Ascending aorta (tissue), 2 donors: ENCODE data around the gene HOXB1. TPM values are rescaled to one million over a fixed set of nuclear protein-coding genes. Genes with fewer than 3 reads are reported as not detected.

ENCODE experiments used
- DNase-seq, 2 donors: peaks; one replicate each; pipeline ENCODE4 v3.0.0-alpha.2; 2019; ENCODE audit warnings: low spot score in 2 of 2
- H3K27ac ChIP-seq, 2 donors: fragments of 200-600 bp; sonication (generic); one replicate each; pipeline ENCODE4 v1.5.1; 2016 to 2017; ENCODE audit warnings: mild to moderate bottlenecking in 1 of 2
- H3K27me3 ChIP-seq: fragments of 200-600 bp; sonication (generic); one replicate; pipeline ENCODE4 v1.5.1; 2017
- H3K36me3 ChIP-seq, 2 donors: fragments of 200-600 bp; sonication (generic); one replicate each; pipeline ENCODE4 v1.5.1; 2016
- H3K4me1 ChIP-seq, 2 donors: fragments of 200-600 bp; sonication (generic); one replicate each; pipeline ENCODE4 v1.5.1; 2016 to 2017; ENCODE audit warnings: mild to moderate bottlenecking in 1 of 2
- H3K4me3 ChIP-seq, 2 donors: fragments of 200-600 bp; sonication (generic); one replicate each; pipeline ENCODE4 v1.5.1; 2016 to 2017; ENCODE audit warnings: mild to moderate bottlenecking in 1 of 2
- H3K9me3 ChIP-seq, 2 donors: fragments of 200-600 bp; sonication (generic); one replicate each; pipeline ENCODE4 v1.5.1; 2016
- CTCF ChIP-seq, 3 experiments: fragments of 200-600 bp in 2 of 3; fragments of 450-650 bp in 1 of 3; sonication (generic) in 2 of 3; IDR thresholded peaks; one replicate each; pipeline ENCODE4 v1.5.1; 2016 to 2019; ENCODE audit warnings: antibody characterized with exemption in 3 of 3, mild to moderate bottlenecking in 1 of 3, moderate library complexity in 1 of 3
- intact Hi-C: fragments of 100-400 bp; cut with DNase I; formaldehyde crosslinking; loops from one replicate; pipeline ENCODE4 v1.15.1; 2023
- total RNA-seq: library from RNA; depleted of rRNA; stranded (reverse); fragments of >200 nt; gene quantifications from one replicate; pipeline ENCODE4 v1.1.0, GENCODE V29; 2016

HOXB1 gene
- total RNA-seq, 1 donor from 2014 or later = not detected

- Histone ChIP-seq H3K4me1 (peaks cover 4 to 47% of the 10 kb centered on the region in 2 donors), H3K4me3 (peak overlapping the region; percentile 75 to 77)
- intact Hi-C loops = loop anchor here (1.0 kb wide), 1 partner anchor 33 kb away; no protein-coding TSS in a partner anchor
Observed at GRCh38 chr17:48577330-48577945, 46.6 kb upstream of the HOXB1 start.

GRCh38 chr17:48576479-48577309 is 45.9 kb upstream of the HOXB1 start:
- intact Hi-C loops = loop anchor here (1.0 kb wide), 1 partner anchor 32 kb away; no protein-coding TSS in a partner anchor
- H3K27me3 ChIP-seq = no peaks in the 10 kb centered on the region
- H3K27ac ChIP-seq = peak overlapping the region; percentile 93 to 97
- no peak for TF ChIP-seq CTCF (IDR thresholded peaks at IDR 0.05)
- DNase-seq = peak in 1 of 2 donors; percentile 84
- peak overlapping the region; percentile 75 to 77 for H3K4me3 ChIP-seq
- H3K36me3 ChIP-seq = no peaks in the 10 kb centered on the region
- peaks cover 4 to 55% of the 10 kb centered on the region in 2 donors for H3K4me1 ChIP-seq
- H3K9me3 ChIP-seq = no peaks in the 10 kb centered on the region

More at GRCh38 chr17:48577330-48577945, 46.6 kb upstream of the HOXB1 start:
- DNase-seq = no peak
- Histone ChIP-seq H3K36me3 (no peaks in the 10 kb centered on the region), H3K27me3 (no peaks in the 10 kb centered on the region), H3K9me3 (no peaks in the 10 kb centered on the region), H3K27ac (peak overlapping the region; percentile 93 to 97)
- TF ChIP-seq CTCF (IDR thresholded peaks at IDR 0.05) = no peak

GRCh38 chr17:48575673-48576478 is 45.1 kb upstream of the HOXB1 start:
- TF ChIP-seq CTCF (IDR thresholded peaks at IDR 0.05) = no peak
- H3K9me3 ChIP-seq = no peaks in the 10 kb centered on the region
- no peak for DNase-seq
- no peaks in the 10 kb centered on the region for H3K27me3 ChIP-seq
- peaks cover 4 to 59% of the 10 kb centered on the region in 2 donors for H3K4me1 ChIP-seq
- H3K27ac ChIP-seq = peak overlapping the region; percentile 93 to 97
- intact Hi-C loops = no loop called here
- H3K4me3 ChIP-seq = peak overlapping the region; percentile 75 to 77
- H3K36me3 ChIP-seq = no peaks in the 10 kb centered on the region

GRCh38 chr17:48575066-48575582 is 44.3 kb upstream of the HOXB1 start:
- intact Hi-C loops = no loop called here
- no peaks in the 10 kb centered on the region for H3K27me3 ChIP-seq
- peak overlapping the region; percentile 93 to 97 for H3K27ac ChIP-seq
- peaks cover 4 to 65% of the 10 kb centered on the region in 2 donors for H3K4me1 ChIP-seq
- no peaks in the 10 kb centered on the region for H3K9me3 ChIP-seq
- peak overlapping the region; percentile 15 to 75 for H3K4me3 ChIP-seq
- H3K36me3 ChIP-seq = no peaks in the 10 kb centered on the region
- DNase-seq = no peak
- no peak for TF ChIP-seq CTCF (IDR thresholded peaks at IDR 0.05)

GRCh38 chr17:48574505-48575065 is 43.8 kb upstream of the HOXB1 start:
- peak overlapping the region; percentile 93 to 97 for H3K27ac ChIP-seq
- no peak for DNase-seq
- H3K36me3 ChIP-seq = no peaks in the 10 kb centered on the region
- H3K4me1 ChIP-seq = peaks cover 7 to 71% of the 10 kb centered on the region in 2 donors
- TF ChIP-seq CTCF (IDR thresholded peaks at IDR 0.05) = no peak
- peak overlapping the region; percentile 27 to 75 for H3K4me3 ChIP-seq
- H3K9me3 ChIP-seq = no peaks in the 10 kb centered on the region
- H3K27me3 ChIP-seq = no peaks in the 10 kb centered on the region
- intact Hi-C loops = no loop called here
